Measurements from ENCODE around the gene B3GALNT1.

- TF ChIP-seq CTCF (IDR thresholded peaks at IDR 0.05) (no peak), POLR2A (IDR thresholded peaks at IDR 0.05) (no peak)
Measured at GRCh38 chr3:161043336-161044035, 61.7 kb downstream of the B3GALNT1 start.
